ENCODE data around the gene MBP. TPM values are rescaled to one million over a fixed set of nuclear protein-coding genes. Genes with fewer than 3 reads are reported as not detected.
"Not testable (repeated sequence)": the region's sequence is repeated elsewhere in the genome, so short reads cannot be mapped to it uniquely, and the experiment has no call there.

The MBP gene
- total RNA-seq, 1 experiment from 2014 or later, result under 0.01 TPM

- no peak for DNase-seq (ENCODE audit: low read depth)
Observed at GRCh38 chr18:76953583-76954233, 178.9 kb downstream of the MBP start.

GRCh38 chr18:76953156-76953555, 179.4 kb downstream of the MBP start:
- DNase-seq (ENCODE audit: low read depth), result no peak

GRCh38 chr18:76952747-76953146, 179.8 kb downstream of the MBP start:
- DNase-seq (ENCODE audit: low read depth), result no peak

GRCh38 chr18:76951456-76952247, 180.9 kb downstream of the MBP start:
- DNase-seq (ENCODE audit: low read depth), result no peak

GRCh38 chr18:76948345-76948744, 184.2 kb downstream of the MBP start:
- DNase-seq (ENCODE audit: low read depth), result no peak

- not testable (repeated sequence) for DNase-seq (ENCODE audit: low read depth)
Observed at GRCh38 chr18:76944346-76944745, 188.2 kb downstream of the MBP start.

GRCh38 chr18:76943542-76944339, 188.8 kb downstream of the MBP start:
- DNase-seq (ENCODE audit: low read depth), result peak; percentile 90

GRCh38 chr18:76941284-76941683, 191.3 kb downstream of the MBP start:
- DNase-seq (ENCODE audit: low read depth), result no peak

- no peak for DNase-seq (ENCODE audit: low read depth)
Observed at GRCh38 chr18:76938619-76939018, 194.0 kb downstream of the MBP start.

GRCh38 chr18:76937597-76937996, 195.0 kb downstream of the MBP start:
- no peak for DNase-seq (ENCODE audit: low read depth)

- no peak for DNase-seq (ENCODE audit: low read depth)
Observed at GRCh38 chr18:76936877-76937276, 195.7 kb downstream of the MBP start.

GRCh38 chr18:76935722-76936337, 196.8 kb downstream of the MBP start:
- DNase-seq (ENCODE audit: low read depth), result no peak

- DNase-seq (ENCODE audit: low read depth), result peak; percentile 55
Observed at GRCh38 chr18:76932026-76932819, 200.4 kb downstream of the MBP start.

- DNase-seq (ENCODE audit: low read depth), result no peak
Observed at GRCh38 chr18:76931171-76931570, 201.4 kb downstream of the MBP start.

Other genes with a start within 250 kb of the MBP start
- gene GALR1, start 117.1 kb upstream of the MBP start, total RNA-seq (2014; rRNA removed), result not detected in 2 replicates